Fibroblast of skin of scalp (primary cell): Measurements from ENCODE around the gene B3GAT1.

Source experiments
- DNase-seq: peaks from one replicate; pipeline ENCODE4 v3.0.0-alpha.2; 2013

B3GAT1 gene

GRCh38 chr11:134332782-134333181 is 79.3 kb downstream of the B3GAT1 start:
- DNase-seq = no peak

- no peak for DNase-seq
Measured at GRCh38 chr11:134332189-134332631, 79.8 kb downstream of the B3GAT1 start.

DNA sequence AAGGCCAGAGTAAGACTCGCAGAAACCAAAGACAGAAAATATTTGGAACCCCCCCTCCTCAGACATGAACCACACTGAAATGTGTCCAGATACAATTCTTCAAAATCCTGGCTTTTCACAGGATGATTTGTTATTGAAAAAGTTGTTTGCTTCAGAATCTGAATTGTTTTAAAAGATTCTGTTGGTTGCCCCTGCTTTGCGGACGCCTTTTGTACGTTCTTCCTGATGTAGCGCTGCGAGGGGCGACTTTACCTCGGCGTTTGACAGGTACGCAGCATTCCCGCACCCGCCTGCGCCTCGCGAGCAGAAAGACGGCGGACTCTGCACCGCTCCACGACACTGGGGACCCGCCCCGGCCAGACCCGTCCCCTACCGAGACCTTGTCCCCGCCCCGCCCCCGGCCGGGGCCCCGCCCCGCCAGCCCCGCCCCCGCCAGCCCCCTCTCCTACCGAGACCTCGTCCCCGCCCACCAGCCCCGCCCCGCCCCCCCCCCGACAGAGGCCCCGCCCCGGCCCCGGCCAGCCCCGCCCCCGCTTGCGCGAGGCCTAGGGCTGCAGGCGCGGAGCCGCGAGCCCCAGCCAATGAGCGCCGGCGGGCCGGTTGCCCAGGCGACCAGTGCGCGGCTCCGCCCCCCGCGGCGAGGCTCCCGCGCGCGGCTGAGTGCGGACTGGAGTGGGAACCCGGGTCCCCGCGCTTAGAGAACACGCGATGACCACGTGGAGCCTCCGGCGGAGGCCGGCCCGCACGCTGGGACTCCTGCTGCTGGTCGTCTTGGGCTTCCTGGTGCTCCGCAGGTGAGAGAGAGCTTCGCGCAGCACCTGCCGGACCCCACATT is 80.5 kb downstream of the B3GAT1 start, which contains the start of gene GLB1L2:
Gene GLB1L2 (plus strand): TSS at position 635 of the 835 bp plus-strand sequence. CDS start 74 bp downstream, at position 709.
- DNase-seq = peak; percentile 31

DNA sequence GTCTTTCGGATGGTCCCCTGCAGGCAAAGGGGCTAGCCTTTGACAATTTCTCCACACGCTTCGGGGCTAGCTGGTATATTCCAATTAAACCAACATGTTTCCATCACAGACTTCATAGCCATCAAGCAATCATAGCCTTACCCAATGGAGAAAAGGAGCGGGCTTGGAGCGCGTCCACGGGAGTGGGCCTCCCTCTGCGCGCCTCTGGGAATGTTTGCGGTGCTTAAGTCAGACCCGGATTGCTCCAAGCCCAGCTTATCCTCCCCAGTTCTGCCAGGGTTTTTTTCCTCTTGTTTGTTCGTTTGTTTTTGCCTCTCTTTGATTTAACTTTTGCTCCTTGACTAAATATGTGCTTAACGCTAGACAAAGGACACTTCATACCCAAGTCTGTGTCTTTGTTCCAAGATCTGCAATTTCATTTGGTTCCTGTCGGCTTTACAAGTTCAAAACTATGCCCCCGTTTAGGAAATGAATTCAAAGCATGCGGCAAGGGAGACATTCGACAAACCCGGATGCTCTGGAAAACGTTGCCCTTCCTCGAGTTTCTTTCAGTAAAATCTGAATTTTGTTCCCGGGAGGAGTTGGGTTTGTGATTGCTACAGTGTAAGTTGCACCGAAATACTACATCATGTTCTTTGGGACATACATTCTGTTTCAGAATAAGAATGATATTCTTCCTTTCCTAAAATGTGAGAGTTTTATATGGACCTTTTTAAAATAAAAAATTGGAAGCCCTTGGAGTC is 81.3 kb downstream of the B3GAT1 start:
- DNase-seq = no peak
